Stomach (tissue), 4 donors: Measurements from ENCODE around the gene MS4A18.

Experiments
- CTCF ChIP-seq, 7 experiments: fragments of 450-650 bp in 4 of 7; fragments of 200-600 bp in 3 of 7; sonication (generic) in 3 of 7; IDR thresholded peaks; one replicate each; pipeline ENCODE4 v1.5.1; 2016 to 2019; ENCODE audit warnings: antibody characterized with exemption in 7 of 7, control low read depth in 2 of 7, mild to moderate bottlenecking in 1 of 7
- POLR2A ChIP-seq, 4 donors: fragments of 450-650 bp; IDR thresholded peaks; one replicate each; pipeline ENCODE4 v1.6.1; 2016; ENCODE audit warnings: antibody characterized with exemption in 4 of 4, control low read depth in 2 of 4, mild to moderate bottlenecking in 1 of 4, moderate library complexity in 1 of 4

GRCh38 chr11:60741421-60741820 is 16.9 kb downstream of the MS4A18 start:
- TF ChIP-seq CTCF (IDR thresholded peaks at IDR 0.05) (no peak), POLR2A (IDR thresholded peaks at IDR 0.05) (no peak)
